ENCODE measurements around the gene NAALADL2. TPM values are rescaled to one million over a fixed set of nuclear protein-coding genes. Genes with fewer than 3 reads are reported as not detected.

NAALADL2 gene
- total RNA-seq, 2 donors from 2014 or later = 8.5 to 24.3 TPM

DNA sequence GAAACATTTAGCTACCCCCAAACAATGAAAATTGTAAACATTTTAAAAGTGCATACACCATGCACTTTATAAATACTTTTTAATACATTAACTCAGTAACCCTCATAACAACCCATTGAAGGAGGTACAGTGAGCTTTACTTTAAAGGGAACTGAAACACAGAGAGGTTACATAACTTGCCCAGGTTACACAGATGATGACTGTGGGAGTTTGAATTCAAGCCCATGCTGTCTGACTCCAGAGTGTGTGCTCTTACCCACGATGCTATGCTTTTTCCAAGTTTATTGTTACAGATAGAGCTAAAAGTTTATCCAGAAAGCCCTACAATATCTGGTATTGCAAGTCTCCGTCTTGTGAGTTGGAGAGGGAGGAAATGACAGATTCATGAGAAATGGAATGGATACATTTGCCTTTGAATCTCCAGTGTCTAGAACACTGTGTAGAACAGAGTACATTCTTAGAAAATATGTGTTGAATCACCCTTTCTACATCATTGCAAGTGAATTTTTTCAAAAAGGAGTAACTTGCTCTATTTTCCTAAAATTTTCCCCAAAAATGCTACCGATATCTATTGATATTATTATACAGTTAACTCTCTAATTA lies 428.3 kb downstream of the NAALADL2 start:
- TF ChIP-seq, protein P1, sequence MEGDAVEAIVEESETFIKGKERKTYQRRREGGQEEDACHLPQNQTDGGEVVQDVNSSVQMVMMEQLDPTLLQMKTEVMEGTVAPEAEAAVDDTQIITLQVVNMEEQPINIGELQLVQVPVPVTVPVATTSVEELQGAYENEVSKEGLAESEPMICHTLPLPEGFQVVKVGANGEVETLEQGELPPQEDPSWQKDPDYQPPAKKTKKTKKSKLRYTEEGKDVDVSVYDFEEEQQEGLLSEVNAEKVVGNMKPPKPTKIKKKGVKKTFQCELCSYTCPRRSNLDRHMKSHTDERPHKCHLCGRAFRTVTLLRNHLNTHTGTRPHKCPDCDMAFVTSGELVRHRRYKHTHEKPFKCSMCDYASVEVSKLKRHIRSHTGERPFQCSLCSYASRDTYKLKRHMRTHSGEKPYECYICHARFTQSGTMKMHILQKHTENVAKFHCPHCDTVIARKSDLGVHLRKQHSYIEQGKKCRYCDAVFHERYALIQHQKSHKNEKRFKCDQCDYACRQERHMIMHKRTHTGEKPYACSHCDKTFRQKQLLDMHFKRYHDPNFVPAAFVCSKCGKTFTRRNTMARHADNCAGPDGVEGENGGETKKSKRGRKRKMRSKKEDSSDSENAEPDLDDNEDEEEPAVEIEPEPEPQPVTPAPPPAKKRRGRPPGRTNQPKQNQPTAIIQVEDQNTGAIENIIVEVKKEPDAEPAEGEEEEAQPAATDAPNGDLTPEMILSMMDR (IDR thresholded peaks at IDR 0.05) = no peak
- intact Hi-C loops (cut with DNase I) = no loop called here
- Histone ChIP-seq H3K4me3 (no peak overlapping the region), H3K36me3 (no peaks in the 10 kb centered on the region), H3K9ac (ENCODE audit: low read depth in 2 of 2, low read length in 2 of 2) (no peak overlapping the region), H3K9me3 (no peaks in the 10 kb centered on the region), H3K27ac (no peak overlapping the region), H3K4me1 (no peaks in the 10 kb centered on the region), H3K27me3 (no peaks in the 10 kb centered on the region)
- DNase-seq = no peak

DNA sequence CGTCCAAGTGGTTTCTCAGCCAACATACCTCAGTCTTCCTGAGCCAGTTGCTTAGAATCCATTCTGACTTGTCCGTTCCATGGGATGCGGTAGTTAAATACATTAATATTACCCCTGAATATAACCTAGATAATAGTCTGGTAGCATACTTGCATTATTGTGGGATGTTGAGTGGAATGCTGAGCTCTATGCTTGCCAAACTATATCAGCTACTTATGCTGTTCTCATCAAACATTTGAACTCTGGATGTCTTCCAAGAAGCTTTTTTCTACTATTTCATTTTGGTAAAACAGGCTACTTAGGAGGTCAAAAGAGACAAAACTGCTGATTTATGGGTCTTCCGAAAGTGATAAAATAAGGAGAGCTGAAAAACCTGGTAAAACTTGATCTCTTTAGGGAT lies 429.5 kb downstream of the NAALADL2 start:
- Histone ChIP-seq H3K9me3 (no peaks in the 10 kb centered on the region), H3K27me3 (no peaks in the 10 kb centered on the region), H3K36me3 (no peaks in the 10 kb centered on the region), H3K27ac (no peak overlapping the region), H3K9ac (ENCODE audit: low read depth in 2 of 2, low read length in 2 of 2) (no peak overlapping the region), H3K4me3 (no peak overlapping the region), H3K4me1 (no peaks in the 10 kb centered on the region)
- intact Hi-C loops (cut with DNase I) = no loop called here
- TF ChIP-seq, protein P1 (IDR thresholded peaks at IDR 0.05) = no peak
- no peak for DNase-seq

DNA sequence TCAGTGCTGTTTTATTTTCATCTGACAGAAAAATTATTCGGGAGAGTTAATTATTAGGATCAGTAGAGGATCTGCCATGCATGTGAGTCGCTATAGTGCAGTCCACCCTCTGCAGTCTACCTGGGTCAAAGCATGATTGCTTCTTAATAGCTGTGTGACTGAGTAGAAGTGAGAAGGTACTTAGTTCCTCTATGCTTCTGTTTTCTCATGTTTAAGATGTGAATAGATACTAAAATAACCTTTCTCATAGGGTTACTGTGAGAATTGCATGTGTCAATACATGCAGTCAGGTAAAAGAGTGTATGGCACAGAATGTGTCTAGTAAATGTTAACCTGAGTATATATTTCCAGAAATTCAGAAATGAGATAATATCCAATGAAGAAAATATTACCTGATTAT lies 435.7 kb downstream of the NAALADL2 start:
- DNase-seq = no peak
- intact Hi-C loops (cut with DNase I) = no loop called here
- TF ChIP-seq, protein P1 (IDR thresholded peaks at IDR 0.05) = no peak
- Histone ChIP-seq H3K4me1 (no peaks in the 10 kb centered on the region), H3K27me3 (no peaks in the 10 kb centered on the region), H3K4me3 (no peak overlapping the region), H3K27ac (no peak overlapping the region), H3K9me3 (no peaks in the 10 kb centered on the region), H3K36me3 (no peaks in the 10 kb centered on the region), H3K9ac (ENCODE audit: low read depth in 2 of 2, low read length in 2 of 2) (no peak overlapping the region)

DNA sequence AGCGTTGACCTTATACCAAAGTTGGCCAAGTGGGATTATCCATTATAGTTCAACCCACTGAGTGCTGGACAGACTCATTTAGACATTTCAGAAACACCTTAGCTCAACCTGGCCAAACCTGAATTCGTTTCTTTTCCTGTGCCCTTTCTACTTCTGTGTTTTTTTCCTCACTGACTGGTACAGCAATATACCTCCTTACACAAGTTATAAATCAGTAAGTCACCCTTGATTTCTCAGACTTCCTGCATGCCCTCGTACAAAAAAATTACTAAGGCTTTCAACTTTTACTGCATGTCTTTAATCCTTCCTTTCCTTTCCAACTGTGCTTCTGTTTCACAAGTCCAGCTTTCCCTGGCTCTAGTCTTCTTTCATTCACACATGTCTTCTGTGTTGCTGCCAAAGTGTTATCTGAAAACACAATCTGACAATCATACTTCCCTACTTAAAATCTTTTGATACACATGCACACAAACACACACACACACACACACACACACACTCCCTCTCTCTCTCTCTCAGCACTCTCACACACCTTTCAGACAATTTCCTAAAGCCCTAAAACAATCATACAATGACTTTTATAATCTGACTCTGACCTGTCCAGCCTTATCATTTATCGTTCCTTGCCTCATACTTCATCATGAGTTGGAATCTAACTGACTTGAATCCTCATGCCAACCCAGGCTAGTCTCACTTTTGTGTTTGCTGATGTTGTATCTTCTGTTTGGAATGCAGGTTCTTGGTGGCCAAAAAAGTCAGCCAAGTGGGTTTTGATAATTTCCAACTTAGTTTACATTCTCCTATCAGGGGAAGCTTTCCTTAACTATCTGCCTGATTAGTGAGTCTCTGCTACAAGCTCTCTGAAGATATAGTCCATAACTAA lies 436.4 kb downstream of the NAALADL2 start:
- no peak overlapping the region for H3K9ac ChIP-seq (ENCODE audit: low read depth in 2 of 2, low read length in 2 of 2)
- H3K27me3 ChIP-seq = no peaks in the 10 kb centered on the region
- intact Hi-C loops (cut with DNase I) = no loop called here
- TF ChIP-seq, protein P1 (IDR thresholded peaks at IDR 0.05) = no peak
- no peak overlapping the region for H3K27ac ChIP-seq
- DNase-seq = no peak
- no peak overlapping the region for H3K4me3 ChIP-seq
- no peaks in the 10 kb centered on the region for H3K4me1 ChIP-seq
- no peaks in the 10 kb centered on the region for H3K9me3 ChIP-seq
- H3K36me3 ChIP-seq = no peaks in the 10 kb centered on the region

DNA sequence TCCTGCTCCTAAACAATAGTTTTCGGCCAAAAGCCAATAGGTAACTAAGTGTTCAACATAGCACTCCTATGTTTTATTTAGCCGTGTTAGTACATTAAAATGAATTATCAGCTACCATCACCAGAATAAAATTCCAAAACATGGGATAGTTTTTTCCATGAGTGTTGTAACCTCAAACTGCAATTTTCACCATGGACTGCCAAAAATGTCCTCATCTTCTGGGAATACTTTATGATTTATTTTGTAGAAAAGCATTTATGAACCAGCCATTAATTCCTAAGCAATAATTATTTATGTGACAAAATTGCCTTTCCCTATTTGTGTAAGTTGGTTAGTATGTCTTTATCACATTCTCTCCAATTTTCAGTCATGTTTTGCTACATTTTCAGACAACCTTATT lies 438.1 kb downstream of the NAALADL2 start:
- no peaks in the 10 kb centered on the region for H3K4me1 ChIP-seq
- no peak overlapping the region for H3K9ac ChIP-seq (ENCODE audit: low read depth in 2 of 2, low read length in 2 of 2)
- TF ChIP-seq, protein P1 (IDR thresholded peaks at IDR 0.05) = no peak
- no peaks in the 10 kb centered on the region for H3K36me3 ChIP-seq
- no peaks in the 10 kb centered on the region for H3K9me3 ChIP-seq
- no peak for DNase-seq
- no peak overlapping the region for H3K27ac ChIP-seq
- H3K27me3 ChIP-seq = no peaks in the 10 kb centered on the region
- intact Hi-C loops (cut with DNase I) = no loop called here
- H3K4me3 ChIP-seq = no peak overlapping the region
